Activated CD4-positive, alpha-beta T cell treated with anti-CD3 and anti-CD28 coated beads, Interleukin-2, Interleukin-6, amounts not matched to agents 100 ng/mL and 50 ng/mL, durations not matched to agents 16 hours and 8 hours (primary cell): ENCODE data around the gene NOC2L.

Experiments
- DNase-seq: peaks from one replicate; pipeline ENCODE4 v3.0.0-alpha.2; 2020

NOC2L gene

GRCh38 chr1:927234-927633 is 31.8 kb downstream of the NOC2L start:
- no peak for DNase-seq

- DNase-seq: no peak
These were observed 33.3 kb downstream of the NOC2L start for GRCh38 chr1:925561-926421.

GRCh38 chr1:924656-925560 is 34.1 kb downstream of the NOC2L start:
- no peak for DNase-seq

- no peak for DNase-seq
These were observed 34.9 kb downstream of the NOC2L start for GRCh38 chr1:923991-924655.

GRCh38 chr1:923131-923990 is 35.7 kb downstream of the NOC2L start, which contains the start of gene SAMD11:
TSS of gene SAMD11 (plus strand) at chr1:923923. CDS start at chr1:924432, 509 bp downstream.
- DNase-seq: peak; percentile 47

- DNase-seq: no peak
These were observed 37.8 kb downstream of the NOC2L start for GRCh38 chr1:921011-921837.

- no peak for DNase-seq
These were observed 38.5 kb downstream of the NOC2L start for GRCh38 chr1:920521-920920.

- no peak for DNase-seq
These were observed 39.0 kb downstream of the NOC2L start for GRCh38 chr1:920010-920409.

GRCh38 chr1:919271-919872 is 39.7 kb downstream of the NOC2L start:
- no peak for DNase-seq

GRCh38 chr1:918843-919242 is 40.2 kb downstream of the NOC2L start:
- no peak for DNase-seq

GRCh38 chr1:918353-918752 is 40.7 kb downstream of the NOC2L start:
- DNase-seq: no peak

- no peak for DNase-seq
These were observed 41.5 kb downstream of the NOC2L start for GRCh38 chr1:917466-918091.

- no peak for DNase-seq
These were observed 42.0 kb downstream of the NOC2L start for GRCh38 chr1:917076-917459.

- no peak for DNase-seq
These were observed 42.6 kb downstream of the NOC2L start for GRCh38 chr1:916173-917075.

GRCh38 chr1:915295-916172 is 43.5 kb downstream of the NOC2L start:
- DNase-seq: no peak

- DNase-seq: no peak
These were observed 44.2 kb downstream of the NOC2L start for GRCh38 chr1:914891-915280.

- no peak for DNase-seq
These were observed 44.7 kb downstream of the NOC2L start for GRCh38 chr1:914131-914890.
